Breast epithelium (tissue), 4 donors: ENCODE data around the gene ZNF699. TPM values are rescaled to one million over a fixed set of nuclear protein-coding genes. Genes with fewer than 3 reads are reported as not detected.

ENCODE experiments used
- DNase-seq, 2 donors: peaks; one replicate each; pipeline ENCODE4 v3.0.0-alpha.2; 2019; ENCODE audit warnings: low spot score in 2 of 2
- H3K27ac ChIP-seq, 2 donors: fragments of 200-600 bp; sonication (generic) in 1 of 2; one replicate each; pipeline ENCODE4 v1.5.1; 2016 to 2019; ENCODE audit warnings: mild to moderate bottlenecking in 1 of 2
- H3K27me3 ChIP-seq, 2 donors: fragments of 200-600 bp; sonication (generic) in 1 of 2; one replicate each; pipeline versions ENCODE4 v1.5.1 to v1.6.0; 2017 to 2019; ENCODE audit warnings: control low read depth in 1 of 2, mild to moderate bottlenecking in 1 of 2
- H3K36me3 ChIP-seq: fragments of 200-600 bp; one replicate; pipeline ENCODE4 v1.5.1; 2019
- H3K4me1 ChIP-seq, 2 donors: fragments of 200-600 bp; sonication (generic); one replicate each; pipeline ENCODE4 v1.5.1; 2016 to 2019; ENCODE audit warnings: control low read depth in 1 of 2
- H3K4me3 ChIP-seq, 3 donors: fragments of 200-600 bp; sonication (generic); 1 replicate in 2 of 3; 2 replicates in 1 of 3; pipeline ENCODE4 v1.5.1; 2016 to 2019; ENCODE audit warnings: mild to moderate bottlenecking in 3 of 3, moderate library complexity in 2 of 3
- H3K9me3 ChIP-seq, 2 donors: fragments of 200-600 bp; sonication (generic) in 1 of 2; one replicate each; pipeline ENCODE4 v1.5.1; 2016 to 2019; ENCODE audit warnings: control low read depth in 1 of 2
- CTCF ChIP-seq, 3 donors: fragments of 450-650 bp; IDR thresholded peaks; one replicate each; pipeline ENCODE4 v1.5.1; 2016 to 2017; ENCODE audit warnings: antibody characterized with exemption in 3 of 3, mild to moderate bottlenecking in 3 of 3, moderate library complexity in 3 of 3
- POLR2A ChIP-seq: fragments of 450-650 bp; IDR thresholded peaks from one replicate; pipeline ENCODE4 v1.6.1; 2016; ENCODE audit warnings: antibody characterized with exemption, mild to moderate bottlenecking, moderate library complexity
- POLR2AphosphoS5 ChIP-seq, 3 donors: sonication (generic); formaldehyde crosslinking; IDR thresholded peaks; one replicate each; pipeline ENCODE4 v1.6.1; 2017; ENCODE audit warnings: antibody characterized with exemption in 3 of 3
- intact Hi-C: fragments of 100-400 bp; cut with DNase I; formaldehyde crosslinking; loops from one replicate; pipeline ENCODE4 v1.15.1; 2023; ENCODE audit warnings: low total_unique reads
- total RNA-seq, 3 donors: library from RNA; depleted of rRNA; stranded (reverse); fragments of >200 nt; gene quantifications; one replicate each; pipeline ENCODE4 v1.1.0, GENCODE V29; 2016

The ZNF699 gene
- total RNA-seq, 3 donors from 2014 or later: 10.1 to 27.4 (median 16.1) TPM

GRCh38 chr19:9348253-9348652 is 38.6 kb upstream of the ZNF699 start:
- intact Hi-C loops: no loop called here
- Histone ChIP-seq H3K4me3 (no peak overlapping the region), H3K27me3 (no peaks in the 10 kb centered on the region), H3K4me1 (no peaks in the 10 kb centered on the region), H3K27ac (no peak overlapping the region), H3K36me3 (no peaks in the 10 kb centered on the region), H3K9me3 (peaks cover 84 to 100% of the 10 kb centered on the region in 2 donors)
- no peak for DNase-seq
- no peak for TF ChIP-seq CTCF (IDR thresholded peaks at IDR 0.05)
- TF ChIP-seq POLR2AphosphoS5 (IDR thresholded peaks at IDR 0.05): no peak
- no peak for TF ChIP-seq POLR2A

- intact Hi-C loops: no loop called here
- H3K4me1 ChIP-seq: no peaks in the 10 kb centered on the region
- H3K9me3 ChIP-seq: peaks cover 87 to 100% of the 10 kb centered on the region in 2 donors
- no peaks in the 10 kb centered on the region for H3K27me3 ChIP-seq
- DNase-seq: no peak
- peaks cover 22% of the 10 kb centered on the region for H3K36me3 ChIP-seq
- no peak overlapping the region for H3K4me3 ChIP-seq
- H3K27ac ChIP-seq: no peak overlapping the region
- TF ChIP-seq CTCF (IDR thresholded peaks at IDR 0.05) (no peak), POLR2A (no peak), POLR2AphosphoS5 (IDR thresholded peaks at IDR 0.05) (no peak)
Observed at GRCh38 chr19:9345005-9345404, 35.4 kb upstream of the ZNF699 start.

- H3K27me3 ChIP-seq: no peaks in the 10 kb centered on the region
- peaks cover 35% of the 10 kb centered on the region for H3K36me3 ChIP-seq
- no peak for DNase-seq
- no peaks in the 10 kb centered on the region for H3K4me1 ChIP-seq
- intact Hi-C loops: no loop called here
- H3K27ac ChIP-seq: no peak overlapping the region
- no peak for TF ChIP-seq CTCF (IDR thresholded peaks at IDR 0.05)
- no peak for TF ChIP-seq POLR2AphosphoS5 (IDR thresholded peaks at IDR 0.05)
- TF ChIP-seq POLR2A: no peak
- H3K9me3 ChIP-seq: peaks cover 94 to 100% of the 10 kb centered on the region in 2 donors
- peak overlapping the region in 1 of 3 donors; percentile 10 for H3K4me3 ChIP-seq
Observed at GRCh38 chr19:9342610-9343304, 33.1 kb upstream of the ZNF699 start.

GRCh38 chr19:9329999-9330398 is 20.4 kb upstream of the ZNF699 start:
- Histone ChIP-seq H3K4me1 (no peaks in the 10 kb centered on the region), H3K4me3 (no peak overlapping the region), H3K27me3 (no peaks in the 10 kb centered on the region), H3K9me3 (peaks cover 62 to 95% of the 10 kb centered on the region in 2 donors), H3K27ac (no peak overlapping the region), H3K36me3 (peaks cover 16% of the 10 kb centered on the region)
- intact Hi-C loops: no loop called here
- TF ChIP-seq CTCF (IDR thresholded peaks at IDR 0.05) (no peak), POLR2A (no peak), POLR2AphosphoS5 (IDR thresholded peaks at IDR 0.05) (no peak)
- no peak for DNase-seq

GRCh38 chr19:9324584-9324962 is 14.9 kb upstream of the ZNF699 start:
- peak overlapping the region; percentile 72 to 89 (median 86) for H3K4me3 ChIP-seq
- no peak for DNase-seq
- H3K36me3 ChIP-seq: no peaks in the 10 kb centered on the region
- intact Hi-C loops: no loop called here
- H3K4me1 ChIP-seq: no peaks in the 10 kb centered on the region
- peaks cover 21 to 44% of the 10 kb centered on the region in 2 donors for H3K9me3 ChIP-seq
- no peaks in the 10 kb centered on the region for H3K27me3 ChIP-seq
- TF ChIP-seq CTCF (IDR thresholded peaks at IDR 0.05) (no peak), POLR2AphosphoS5 (IDR thresholded peaks at IDR 0.05) (no peak), POLR2A (no peak)
- peak overlapping the region; percentile 91 to 94 for H3K27ac ChIP-seq
